Endothelial cell of umbilical vein (primary cell): Measurements from ENCODE around the gene ELMO2.

Experiments
- CTCF ChIP-seq, 2 donors: IDR thresholded peaks; 1 replicate in 1 of 2; 2 replicates in 1 of 2; pipeline ENCODE4 v1.5.1; 2011; ENCODE audit warnings: low read length in 2 of 2, mild to moderate bottlenecking in 2 of 2, moderate library complexity in 2 of 2, control low read depth in 1 of 2, inconsistent platforms in 1 of 2, low read depth in 1 of 2; ENCODE audit not compliant: insufficient read depth in 1 of 2; ENCODE audit errors: extremely low read depth in 1 of 2
- FOS ChIP-seq: IDR thresholded peaks from 2 replicates; pipeline ENCODE4 v1.6.1; 2011; ENCODE audit warnings: mild to moderate bottlenecking, low read length, moderate library complexity, borderline replicate concordance; ENCODE audit not compliant: insufficient read depth

GRCh38 chr20:46367234-46367633, 39.2 kb downstream of the ELMO2 start:
- TF ChIP-seq CTCF (IDR thresholded peaks at IDR 0.05; ENCODE audit: extremely low read depth in 1 of 2, insufficient read depth in 1 of 2, low read depth in 1 of 2, low read length in 2 of 2): no peak
- no peak for TF ChIP-seq FOS
